GM19463 (cell line): Measurements from ENCODE around the gene NKD2.

Experiments used
- ATAC-seq: cut with Tn5 transposase; IDR thresholded peaks from one replicate; pipeline ENCODE4 v1.9.1; 2021; ENCODE audit warnings: mild to moderate bottlenecking, moderate library complexity; ENCODE audit not compliant: unreplicated experiment

NKD2 gene

GRCh38 chr5:1086137-1086536 lies 77.5 kb downstream of the NKD2 start:
- ATAC-seq = no peak

- ATAC-seq = no peak
These were observed 78.3 kb downstream of the NKD2 start for GRCh38 chr5:1086871-1087270.

GRCh38 chr5:1087428-1087827 lies 78.8 kb downstream of the NKD2 start:
- ATAC-seq = no peak

DNA sequence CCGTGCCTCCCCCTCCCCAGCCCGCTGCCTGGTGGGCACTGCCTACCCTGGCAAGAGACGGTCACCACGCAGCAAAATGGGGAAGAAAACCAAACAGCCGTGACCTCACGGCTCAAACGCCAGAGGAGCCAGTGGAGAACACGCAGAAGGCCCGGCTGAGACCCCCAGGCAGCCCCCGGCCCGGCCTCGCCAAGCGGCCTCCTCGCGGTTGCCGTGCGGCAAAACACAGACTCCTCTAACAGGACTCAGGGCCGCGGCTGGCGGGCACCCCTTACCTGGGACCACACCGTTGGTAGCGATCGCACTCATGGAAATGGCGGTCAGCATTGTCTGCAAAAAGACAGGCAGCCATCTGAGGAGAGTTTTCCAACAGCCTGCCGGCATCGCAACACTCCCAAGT lies 79.4 kb downstream of the NKD2 start:
- no peak for ATAC-seq
